ENCODE results near the gene FRA10AC1. TPM values are rescaled to one million over a fixed set of nuclear protein-coding genes. Genes with fewer than 3 reads are reported as not detected.

FRA10AC1 gene
- total and polyA plus RNA-seq, 12 donors, result 3.3 to 73.4 (median 13.4) TPM

DNA sequence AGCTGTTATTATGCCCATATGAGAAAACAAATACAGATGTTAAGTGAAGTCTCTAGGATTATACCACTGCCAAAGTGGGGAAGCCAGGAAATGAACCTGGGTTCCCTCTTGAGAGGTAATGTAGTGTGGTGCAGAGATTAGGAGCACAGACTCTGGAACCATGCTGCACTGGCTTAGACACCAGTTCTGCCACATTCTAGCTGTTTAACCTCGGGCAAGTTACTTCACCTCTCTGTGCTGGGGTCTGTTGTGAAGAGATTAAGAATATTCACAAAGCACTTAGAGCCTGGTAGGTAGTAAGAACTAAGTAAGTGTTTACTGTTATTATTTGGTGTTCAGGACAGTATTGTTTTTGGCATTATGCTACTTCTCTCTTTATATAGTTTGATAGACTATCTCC, 48.2 kb downstream of the FRA10AC1 start:
- Histone ChIP-seq H3K27me3 (no peaks in the 10 kb centered on the region), H3K27ac (no peak overlapping the region), H3K4me3 (no peak overlapping the region), H3K36me3 (replicated peaks in 1 of 2) (no peaks in the 10 kb centered on the region), H3K4me1 (replicated peaks in 1 of 2) (no peaks in the 10 kb centered on the region), H3K9me3 (replicated peaks in 1 of 3) (no peaks in the 10 kb centered on the region)
- WGBS, 4 donors, result 77 to 93% (median 88%) methylated on average over 1 of the region's 1 CpG
- intact Hi-C loops (cut with DNase I), result no loop called here
- TF ChIP-seq, protein P1, sequence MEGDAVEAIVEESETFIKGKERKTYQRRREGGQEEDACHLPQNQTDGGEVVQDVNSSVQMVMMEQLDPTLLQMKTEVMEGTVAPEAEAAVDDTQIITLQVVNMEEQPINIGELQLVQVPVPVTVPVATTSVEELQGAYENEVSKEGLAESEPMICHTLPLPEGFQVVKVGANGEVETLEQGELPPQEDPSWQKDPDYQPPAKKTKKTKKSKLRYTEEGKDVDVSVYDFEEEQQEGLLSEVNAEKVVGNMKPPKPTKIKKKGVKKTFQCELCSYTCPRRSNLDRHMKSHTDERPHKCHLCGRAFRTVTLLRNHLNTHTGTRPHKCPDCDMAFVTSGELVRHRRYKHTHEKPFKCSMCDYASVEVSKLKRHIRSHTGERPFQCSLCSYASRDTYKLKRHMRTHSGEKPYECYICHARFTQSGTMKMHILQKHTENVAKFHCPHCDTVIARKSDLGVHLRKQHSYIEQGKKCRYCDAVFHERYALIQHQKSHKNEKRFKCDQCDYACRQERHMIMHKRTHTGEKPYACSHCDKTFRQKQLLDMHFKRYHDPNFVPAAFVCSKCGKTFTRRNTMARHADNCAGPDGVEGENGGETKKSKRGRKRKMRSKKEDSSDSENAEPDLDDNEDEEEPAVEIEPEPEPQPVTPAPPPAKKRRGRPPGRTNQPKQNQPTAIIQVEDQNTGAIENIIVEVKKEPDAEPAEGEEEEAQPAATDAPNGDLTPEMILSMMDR (IDR thresholded peaks at IDR 0.05), result no peak
- TF ChIP-seq POLR2A (IDR thresholded peaks at IDR 0.05), result no peak
- no peak for DNase-seq

DNA sequence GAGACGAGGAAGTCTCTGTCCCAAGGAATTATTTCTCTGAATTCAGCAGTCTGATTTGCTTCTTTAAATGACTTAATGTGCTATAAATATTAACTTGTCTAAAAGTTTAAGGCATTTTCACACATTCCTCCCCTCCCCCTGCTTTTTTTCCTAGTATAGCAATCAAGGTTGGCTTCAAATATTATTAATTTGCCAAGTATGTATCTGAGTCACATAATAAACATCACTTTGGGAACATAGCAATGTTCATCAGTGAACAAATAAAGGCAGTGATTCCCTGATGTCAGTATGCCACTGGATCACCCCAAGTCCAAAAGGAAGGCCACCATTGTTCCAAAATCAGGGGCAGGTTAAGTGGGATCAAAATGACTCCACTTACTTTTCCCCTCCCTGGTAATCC, 49.5 kb downstream of the FRA10AC1 start:
- H3K27ac ChIP-seq, result no peak overlapping the region
- intact Hi-C loops (cut with DNase I), result no loop called here
- WGBS, 4 donors, result 85 to 97% (median 94%) methylated on average over 1 of the region's 1 CpG
- H3K4me1 ChIP-seq (replicated peaks in 1 of 2), result no peaks in the 10 kb centered on the region
- TF ChIP-seq, protein P1 (IDR thresholded peaks at IDR 0.05), result no peak
- no peak for TF ChIP-seq POLR2A (IDR thresholded peaks at IDR 0.05)
- H3K27me3 ChIP-seq, result no peaks in the 10 kb centered on the region
- DNase-seq, result no peak
- H3K36me3 ChIP-seq (replicated peaks in 1 of 2), result no peaks in the 10 kb centered on the region
- H3K9me3 ChIP-seq (replicated peaks in 1 of 3), result no peaks in the 10 kb centered on the region
- no peak overlapping the region for H3K4me3 ChIP-seq

DNA sequence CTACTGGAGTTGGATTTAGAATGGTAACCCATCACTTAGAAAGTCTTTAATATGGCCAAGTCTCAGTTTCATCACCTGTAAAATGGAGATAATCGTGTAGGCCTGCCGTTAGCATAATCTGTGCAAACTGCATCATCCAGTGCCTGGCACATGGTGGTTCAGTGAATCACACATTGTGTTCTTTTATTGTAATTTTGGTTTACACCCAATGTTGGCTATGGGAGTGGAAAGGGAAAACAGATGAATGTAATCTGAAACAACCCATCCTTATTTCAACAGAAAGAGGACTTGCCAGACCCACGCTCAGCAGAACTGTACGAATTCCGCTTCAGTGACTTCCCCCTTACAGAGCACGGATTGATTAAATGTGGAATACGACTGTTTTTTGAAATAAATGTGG, 62.6 kb downstream of the FRA10AC1 start:
- intact Hi-C loops (cut with DNase I), result no loop called here
- H3K4me3 ChIP-seq, result no peak overlapping the region
- H3K9me3 ChIP-seq (replicated peaks in 1 of 3), result no peaks in the 10 kb centered on the region
- H3K27ac ChIP-seq, result no peak overlapping the region
- TF ChIP-seq POLR2A (IDR thresholded peaks at IDR 0.05), result no peak
- TF ChIP-seq, protein P1 (IDR thresholded peaks at IDR 0.05), result no peak
- H3K36me3 ChIP-seq (replicated peaks in 1 of 2), result no peaks in the 10 kb centered on the region
- no peaks in the 10 kb centered on the region for H3K4me1 ChIP-seq (replicated peaks in 1 of 2)
- DNase-seq, result no peak
- 85 to 92% (median 89%) methylated on average over 7 of the region's 7 CpGs for WGBS, 4 donors
- no peaks in the 10 kb centered on the region for H3K27me3 ChIP-seq

DNA sequence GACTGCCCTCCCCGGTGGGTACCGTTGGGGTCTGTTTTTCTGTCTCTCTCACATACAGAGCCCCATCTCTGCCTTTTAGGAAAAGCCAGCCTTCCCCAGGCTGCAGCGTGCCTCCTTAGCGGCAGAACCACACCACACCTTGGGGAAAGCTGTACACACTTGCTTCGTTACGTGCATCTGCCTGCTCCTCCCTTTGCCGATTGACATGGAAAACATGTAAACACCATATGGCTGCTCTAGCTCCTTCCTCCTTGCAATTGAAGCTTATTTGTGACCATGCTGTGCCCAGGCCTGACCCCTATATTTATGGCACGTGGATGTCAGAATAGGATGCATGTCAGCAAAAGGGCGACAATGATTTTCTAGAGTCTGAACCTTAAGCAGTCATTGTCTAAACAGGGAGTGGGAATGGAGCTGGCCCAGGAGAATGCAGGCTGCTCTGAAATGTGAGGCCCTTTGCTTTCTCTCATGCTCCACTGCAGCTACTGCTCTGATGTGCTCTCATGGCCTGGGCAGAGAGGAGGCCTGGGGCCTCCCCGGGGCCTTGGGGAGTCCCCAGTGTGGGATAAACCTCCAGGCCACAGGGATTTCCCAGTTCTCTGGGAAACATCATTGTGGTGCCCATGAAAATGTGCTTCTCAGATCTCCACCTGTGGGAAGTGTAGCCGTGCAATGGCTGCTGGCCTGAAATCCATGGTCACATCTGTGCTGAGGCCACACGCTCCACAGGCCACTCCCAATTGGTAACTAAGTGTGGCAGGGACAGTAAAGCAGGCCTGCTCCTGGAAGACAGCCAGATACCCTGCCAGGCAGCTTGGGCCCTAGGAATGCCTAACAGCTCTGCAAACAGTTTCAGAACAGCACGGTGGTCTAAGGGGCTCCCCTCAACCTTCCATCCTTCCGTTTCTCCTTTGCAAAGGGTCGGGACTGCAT, 71.5 kb downstream of the FRA10AC1 start:
- H3K36me3 ChIP-seq (replicated peaks in 1 of 2), result no peaks in the 10 kb centered on the region
- H3K27ac ChIP-seq, result no peak overlapping the region
- no peaks in the 10 kb centered on the region for H3K27me3 ChIP-seq
- H3K4me3 ChIP-seq, result no peak overlapping the region
- DNase-seq, result no peak
- intact Hi-C loops (cut with DNase I), result no loop called here
- WGBS, 4 donors, result 76 to 86% (median 80%) methylated on average over 15 of the region's 15 CpGs
- H3K4me1 ChIP-seq (replicated peaks in 1 of 2), result no peaks in the 10 kb centered on the region
- no peaks in the 10 kb centered on the region for H3K9me3 ChIP-seq (replicated peaks in 1 of 3)
- no peak for TF ChIP-seq POLR2A (IDR thresholded peaks at IDR 0.05)
- TF ChIP-seq, protein P1 (IDR thresholded peaks at IDR 0.05), result no peak
